ENCODE data around the gene TMEM62. TPM values are rescaled to one million over a fixed set of nuclear protein-coding genes. Genes with fewer than 3 reads are reported as not detected.
A peak's percentile ranks its signal among the peaks of the same experiment; 100 is the strongest.

Gene TMEM62
- 116 and 118 TPM in 2 replicates for total RNA-seq (2013; cell fraction: nucleolus; rRNA removed)
- 26.6 and 26.8 TPM in 2 replicates for total RNA-seq (2014; rRNA removed)
- total RNA-seq (2014; rRNA removed; fragmentation: Illumina TruSeq; extraction: Trizol): 23.6 and 24.1 TPM in 2 replicates
- total RNA-seq (2021): 15.8 and 18.3 TPM in 2 replicates
- polyA plus RNA-seq (2011; ENCODE audit: low read depth): 9.0 TPM
- 15.7 and 19.1 TPM in 2 replicates for polyA plus RNA-seq (2011; rRNA removed)
- 8.2 and 10.7 TPM in 2 replicates for polyA plus RNA-seq (2011; cell fraction: cytosol; rRNA removed)
- 25.3 and 29.7 TPM in 2 replicates for polyA plus RNA-seq (2011; cell fraction: nucleus; rRNA removed)
- 7.7 and 12.4 TPM in 2 replicates for polyA plus RNA-seq (2012)
- 19.1 and 20.3 TPM in 2 replicates for polyA plus RNA-seq (2014; fragmentation: Illumina TruSeq; extraction: Trizol)
- polyA plus RNA-seq (2014; fragmentation: Nextera tagmentation; extraction: Ambion mirVana): 1 to 10 TPM; 7.0 to 9.7 TPM
- polyA plus RNA-seq (2014; rRNA removed): 14.1 and 15.6 TPM in 2 replicates
- 10 to 100 TPM; 11.6 to 12.5 TPM for polyA plus RNA-seq (2016; fragmentation: Nextera tagmentation; extraction: Ambion mirVana)
- polyA minus RNA-seq (2011; rRNA and poly(A)+ RNA removed): 14.3 and 14.6 TPM in 2 replicates
- polyA minus RNA-seq (2011; cell fraction: cytosol; rRNA and poly(A)+ RNA removed): 4.0 and 5.9 TPM in 2 replicates
- 16.1 and 34.2 TPM in 2 replicates for polyA minus RNA-seq (2011; cell fraction: nucleus; rRNA and poly(A)+ RNA removed)
- percentile 88 among the genes with signal in this experiment for Bru-seq, nascent RNA
- percentile 68 among the genes with signal in this experiment for BruChase-seq, experiment 1, labeled RNA remaining after a 6-hour chase
- percentile 79 among the genes with signal in this experiment for BruChase-seq, experiment 2, labeled RNA remaining after a 2-hour chase
- long read RNA-seq, experiment 1, transcript TMEM62-201 (14 exons, 2,771 nt): major isoform, 7 of 14 reads
- long read RNA-seq, experiment 1, partial matches to known transcripts: 1 of 14 reads
- long read RNA-seq, experiment 1, other reads (novel, unspliced or antisense): 6 of 14 reads
- long read RNA-seq, experiment 2, partial matches to known transcripts: 6 of 12 reads
- long read RNA-seq, experiment 2, other reads (novel, unspliced or antisense): 4 of 12 reads

DNA sequence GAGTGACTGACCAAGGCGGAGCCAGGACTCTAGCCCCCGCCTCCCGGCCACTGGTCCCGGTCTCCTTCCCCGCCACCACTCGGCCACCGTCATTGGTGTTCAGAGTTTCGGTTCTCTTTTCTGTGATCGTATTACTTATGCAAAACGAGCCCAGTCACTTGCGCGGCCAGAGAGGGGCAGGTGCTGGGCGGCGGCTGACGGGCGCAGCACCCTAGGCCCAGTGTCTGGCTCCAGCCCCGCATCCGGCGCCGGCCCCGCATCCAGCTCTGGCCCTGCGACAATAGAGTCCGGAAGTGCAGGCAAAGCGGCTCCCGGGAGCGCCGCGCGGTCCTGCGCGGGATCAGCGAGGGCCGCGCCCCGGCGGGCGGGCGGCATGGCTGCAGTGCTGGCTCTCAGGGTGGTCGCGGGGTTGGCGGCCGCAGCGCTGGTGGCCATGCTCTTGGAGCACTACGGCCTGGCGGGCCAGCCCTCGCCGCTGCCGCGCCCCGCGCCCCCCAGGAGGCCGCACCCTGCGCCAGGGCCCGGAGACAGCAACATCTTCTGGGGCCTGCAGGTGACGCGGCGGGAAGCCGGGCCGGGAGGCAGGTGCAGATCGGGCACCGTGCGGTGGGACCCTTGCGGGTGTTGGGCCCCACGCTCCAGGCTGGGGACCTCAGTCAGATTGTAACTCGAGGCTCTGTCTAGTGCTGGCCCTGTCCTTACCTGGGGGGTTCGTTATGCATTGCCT, at the start of gene TMEM62:
TSS of gene TMEM62 (plus strand) at position 157 of the 727 bp plus-strand sequence. CDS start at position 374, 217 bp downstream.
- Histone ChIP-seq H4K20me1 (ENCODE audit: control insufficient read depth, insufficient read depth) (no peaks in the 10 kb centered on the region), H3K9me3 (replicated peaks; ENCODE audit: control insufficient read depth, insufficient read depth, low read length) (no peaks in the 10 kb centered on the region; the same call in 2 of the 3 replicates), H3K27me3 (replicated peaks in 1 of 2; ENCODE audit: control insufficient read depth in 2 of 2, insufficient read depth in 2 of 2, low read length in 1 of 2) (no peaks in the 10 kb centered on the region), H3K79me2 (ENCODE audit: control insufficient read depth, insufficient read depth, low read length) (peaks cover 23% of the 10 kb centered on the region), H3K4me1 (ENCODE audit: control insufficient read depth, insufficient read depth, low read length) (no peaks in the 10 kb centered on the region), H2AFZ (ENCODE audit: control insufficient read depth, low read depth, low read length) (peak within 1 kb of the TSS; percentile 99), H3K9ac (ENCODE audit: control insufficient read depth, insufficient read depth, low read length) (peak within 1 kb of the TSS; percentile 66), H3K27ac (ENCODE audit: control insufficient read depth, insufficient read depth) (peak within 1 kb of the TSS; percentile 84), H3K36me3 (ENCODE audit: control insufficient read depth in 2 of 2, insufficient read depth in 2 of 2, low read length in 1 of 2) (peaks cover 8 to 10% of the 10 kb centered on the region in 2 experiments; a peak in 3 of 4 replicates), H3K4me3 (peak within 1 kb of the TSS; percentile 88), H3K4me2 (ENCODE audit: control insufficient read depth, insufficient read depth) (peak within 1 kb of the TSS; percentile 69)
- peak; percentile 97 for ATAC-seq
- peak; percentile 97 for FAIRE-seq
- intact Hi-C loops (cut with micrococcal nuclease; ENCODE audit: unreplicated experiment): loop anchor here (5.0 kb wide), 1 partner anchor 54 kb away; the partner anchor contains the start of gene CCNDBP1
- POLR2A ChIA-PET: interaction anchor here (1.2 to 1.4 kb wide), 2 partner anchors 10 to 45 kb away, joined by 3 to 4 read pairs; no protein-coding TSS in a partner anchor
- RAD21 ChIA-PET (ENCODE audit: unreplicated experiment): no interaction called here
- CTCF ChIA-PET: no interaction called here
- under 1% methylated on average over 59 of the region's 66 CpGs for WGBS (ENCODE audit: insufficient coverage, insufficient replicate concordance, low lambda C conversion rate, missing lambda C conversion rate)
- in situ Hi-C loops (cut with MboI): no loop called here
- DNase-seq (ENCODE audit: low read depth, low spot score): peak; percentile 75
- BruUV-seq (replicated peaks): no TSS peak
- SMC1A ChIA-PET (ENCODE audit: uncharacterized antibody, unreplicated experiment): interaction anchor here (1.4 to 2.9 kb wide), 5 partner anchors 10 to 28 kb away, joined by 3 to 9 read pairs (median 4); partner anchors contain the start of gene UBR1
- peak; percentile 12; the same call in 1 of the 2 replicates for TF ChIP-seq ASH2L (IDR thresholded peaks at IDR 0.05; ENCODE audit: borderline replicate concordance, low read depth)
- peak; percentile 56; the same call in 1 of the 2 replicates for TF ChIP-seq CBFB (IDR thresholded peaks at IDR 0.05; ENCODE audit: low read depth)
- TF ChIP-seq TCF3 (IDR thresholded peaks at IDR 0.05; ENCODE audit: borderline replicate concordance, insufficient read depth, low read depth, low read length): peak; percentile 83
- peak; percentile 85 for TF ChIP-seq TCF12 (IDR thresholded peaks at IDR 0.05; ENCODE audit: low read depth, low read length)
- no peak for TF ChIP-seq FOS (IDR thresholded peaks at IDR 0.05; ENCODE audit: borderline replicate concordance, extremely low read depth, insufficient read length)
- TF ChIP-seq IRF4 (IDR thresholded peaks at IDR 0.05; ENCODE audit: low read depth, low read length): peak; percentile 94
- peak; percentile 56 for TF ChIP-seq KLF5 (IDR thresholded peaks at IDR 0.05; ENCODE audit: partially characterized antibody)
- TF ChIP-seq, protein P1, sequence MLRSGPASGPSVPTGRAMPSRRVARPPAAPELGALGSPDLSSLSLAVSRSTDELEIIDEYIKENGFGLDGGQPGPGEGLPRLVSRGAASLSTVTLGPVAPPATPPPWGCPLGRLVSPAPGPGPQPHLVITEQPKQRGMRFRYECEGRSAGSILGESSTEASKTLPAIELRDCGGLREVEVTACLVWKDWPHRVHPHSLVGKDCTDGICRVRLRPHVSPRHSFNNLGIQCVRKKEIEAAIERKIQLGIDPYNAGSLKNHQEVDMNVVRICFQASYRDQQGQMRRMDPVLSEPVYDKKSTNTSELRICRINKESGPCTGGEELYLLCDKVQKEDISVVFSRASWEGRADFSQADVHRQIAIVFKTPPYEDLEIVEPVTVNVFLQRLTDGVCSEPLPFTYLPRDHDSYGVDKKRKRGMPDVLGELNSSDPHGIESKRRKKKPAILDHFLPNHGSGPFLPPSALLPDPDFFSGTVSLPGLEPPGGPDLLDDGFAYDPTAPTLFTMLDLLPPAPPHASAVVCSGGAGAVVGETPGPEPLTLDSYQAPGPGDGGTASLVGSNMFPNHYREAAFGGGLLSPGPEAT (IDR thresholded peaks at IDR 0.05; ENCODE audit: low read depth): peak; percentile 44; the same call in 1 of the 2 replicates
- peak; percentile 99 for TF ChIP-seq POLR2A (IDR thresholded peaks at IDR 0.05; ENCODE audit: low read depth, low read length)
- peak; percentile 99 for TF ChIP-seq GATAD2B (conservative IDR thresholded peaks at IDR 0.05; ENCODE audit: low read depth)
- TF ChIP-seq SMC3 (IDR thresholded peaks at IDR 0.05; ENCODE audit: borderline replicate concordance, low read length): peak; percentile 5; the same call in 1 of the 2 replicates
- TF ChIP-seq POLR2AphosphoS5 (IDR thresholded peaks at IDR 0.05; ENCODE audit: low read length): peak; percentile 97
- TF ChIP-seq JUNB (IDR thresholded peaks at IDR 0.05): no peak
- no peak for TF ChIP-seq USF2 (IDR thresholded peaks at IDR 0.05; ENCODE audit: borderline replicate concordance, low read depth, low read length)
- no peak; a peak in 1 of 4 replicates for TF ChIP-seq ETV6 (conservative IDR thresholded peaks at IDR 0.05 in 1 of 2, IDR thresholded peaks at IDR 0.05 in 1 of 2; ENCODE audit: borderline replicate concordance in 1 of 2, low read depth in 1 of 2)
- peak; percentile 88 for TF ChIP-seq PML (IDR thresholded peaks at IDR 0.05; ENCODE audit: low read length)
- TF ChIP-seq SMAD5 (IDR thresholded peaks at IDR 0.05; ENCODE audit: low read depth): peak; percentile 77
- TF ChIP-seq ATF7 (IDR thresholded peaks at IDR 0.05; ENCODE audit: low read depth): peak; percentile 47; the same call in 1 of the 2 replicates

Measured in GM12878 (cell line).